Retinal pigment epithelial cell (primary cell): ENCODE measurements around the gene CEBPA.

Experiments used
- DNase-seq: peaks from one replicate; pipeline ENCODE4 v3.0.0-alpha.2; 2010; ENCODE audit warnings: low read depth
- H3K4me3 ChIP-seq: 2 replicates; pipeline ENCODE4 v1.5.1; 2011; ENCODE audit warnings: mild to moderate bottlenecking, low read length, control low read depth, moderate library complexity
- TF ChIP-seq, protein P1 (sequence below): conservative IDR thresholded peaks from 2 replicates; pipeline ENCODE4 v1.5.1; 2011; ENCODE audit warnings: low read depth, low read length, control low read depth, inconsistent platforms

The CEBPA gene

GRCh38 chr19:33280351-33280921 lies 21.9 kb downstream of the CEBPA start:
- TF ChIP-seq, protein P1, sequence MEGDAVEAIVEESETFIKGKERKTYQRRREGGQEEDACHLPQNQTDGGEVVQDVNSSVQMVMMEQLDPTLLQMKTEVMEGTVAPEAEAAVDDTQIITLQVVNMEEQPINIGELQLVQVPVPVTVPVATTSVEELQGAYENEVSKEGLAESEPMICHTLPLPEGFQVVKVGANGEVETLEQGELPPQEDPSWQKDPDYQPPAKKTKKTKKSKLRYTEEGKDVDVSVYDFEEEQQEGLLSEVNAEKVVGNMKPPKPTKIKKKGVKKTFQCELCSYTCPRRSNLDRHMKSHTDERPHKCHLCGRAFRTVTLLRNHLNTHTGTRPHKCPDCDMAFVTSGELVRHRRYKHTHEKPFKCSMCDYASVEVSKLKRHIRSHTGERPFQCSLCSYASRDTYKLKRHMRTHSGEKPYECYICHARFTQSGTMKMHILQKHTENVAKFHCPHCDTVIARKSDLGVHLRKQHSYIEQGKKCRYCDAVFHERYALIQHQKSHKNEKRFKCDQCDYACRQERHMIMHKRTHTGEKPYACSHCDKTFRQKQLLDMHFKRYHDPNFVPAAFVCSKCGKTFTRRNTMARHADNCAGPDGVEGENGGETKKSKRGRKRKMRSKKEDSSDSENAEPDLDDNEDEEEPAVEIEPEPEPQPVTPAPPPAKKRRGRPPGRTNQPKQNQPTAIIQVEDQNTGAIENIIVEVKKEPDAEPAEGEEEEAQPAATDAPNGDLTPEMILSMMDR, result no peak
- no peak for DNase-seq

DNA sequence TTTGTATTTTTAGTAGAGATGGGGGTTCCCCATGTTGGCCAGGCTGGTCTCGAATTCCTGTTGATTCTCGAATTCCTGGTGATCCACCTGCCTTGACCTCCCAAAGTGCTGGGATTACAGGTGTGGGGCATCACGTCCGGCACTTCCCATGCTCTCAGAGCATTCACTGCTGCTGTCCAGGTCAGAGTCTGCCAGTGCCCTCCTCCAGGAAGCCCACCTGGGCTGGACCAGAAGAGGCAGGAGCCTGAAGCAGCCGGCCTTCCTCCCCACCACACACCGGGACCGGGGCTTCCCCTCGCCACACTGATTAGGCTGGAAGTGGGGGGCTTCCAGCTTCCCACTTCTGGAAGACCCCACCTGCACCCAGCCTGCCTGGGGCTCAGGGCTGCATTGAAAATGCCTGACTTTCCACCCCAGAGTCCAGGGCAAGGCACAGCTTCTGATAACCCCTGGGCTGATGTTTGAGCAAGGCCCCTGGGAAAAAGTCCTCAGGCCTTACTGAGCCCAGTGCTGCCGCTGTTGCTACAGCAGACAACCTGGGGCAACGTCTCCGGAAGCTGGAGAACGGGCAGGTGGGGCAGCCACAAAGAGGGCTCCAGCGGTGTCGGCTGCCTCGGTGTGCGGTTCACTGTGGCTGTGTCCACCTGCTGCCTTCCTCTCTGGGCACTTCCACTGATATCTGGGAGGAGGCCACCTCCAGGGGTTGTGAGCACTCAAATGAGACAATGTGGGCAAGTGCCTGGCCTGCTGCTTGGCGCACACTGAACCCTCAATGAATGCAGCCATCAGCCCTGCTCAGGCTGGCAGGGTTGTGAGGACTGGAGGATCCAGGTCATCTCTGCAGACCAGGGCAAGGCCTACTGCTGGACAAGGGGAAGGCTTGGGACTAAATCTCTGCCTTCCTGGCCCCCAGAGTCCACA lies 22.6 kb downstream of the CEBPA start:
- H3K4me3 ChIP-seq, result no peak overlapping the region
- TF ChIP-seq, protein P1, result no peak
- DNase-seq, result no peak

More at GRCh38 chr19:33280351-33280921, 21.9 kb downstream of the CEBPA start:
- no peak overlapping the region for H3K4me3 ChIP-seq

DNA sequence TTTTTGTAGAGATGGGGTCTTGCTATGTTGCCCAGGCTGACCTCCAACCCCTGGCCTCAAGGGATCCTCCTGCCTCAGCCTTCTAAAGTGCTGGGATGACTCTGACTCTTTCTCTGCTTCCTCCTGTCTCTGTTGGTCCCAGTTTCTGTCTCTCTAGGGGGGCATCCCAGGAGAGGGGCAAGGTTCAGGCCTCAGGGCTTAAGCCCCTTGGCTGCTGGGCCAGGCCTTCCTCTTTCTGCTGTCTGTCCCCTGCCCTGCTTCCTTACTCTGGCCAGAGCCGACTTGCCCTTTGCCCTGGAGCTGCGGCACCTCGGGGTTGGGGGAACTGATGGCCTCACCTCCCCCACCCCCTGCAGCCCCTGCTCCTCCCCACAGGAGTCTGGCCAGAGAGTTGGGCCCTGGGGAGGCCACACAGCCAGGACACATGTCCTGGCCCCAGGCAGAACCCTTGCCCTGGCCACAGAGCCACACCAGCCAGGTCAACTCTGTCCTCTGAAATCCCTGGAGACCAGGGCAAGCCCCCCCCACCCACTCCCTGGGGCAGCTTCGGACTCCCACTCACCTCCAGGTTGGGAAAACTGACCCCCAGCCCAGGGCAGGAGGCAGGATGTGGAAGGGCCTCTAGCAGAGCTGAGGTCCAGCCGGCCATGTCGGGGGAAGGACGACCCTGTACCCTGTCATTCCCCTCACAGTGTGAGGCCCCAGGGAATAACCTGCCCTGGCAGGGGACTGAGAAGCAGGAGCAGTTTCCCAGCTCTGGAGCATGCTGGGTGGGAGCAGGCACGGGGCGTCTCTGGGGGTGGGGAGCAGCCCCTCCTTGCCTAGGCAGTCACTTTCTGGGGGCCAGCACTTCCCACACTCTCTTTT lies 23.7 kb downstream of the CEBPA start:
- no peak for DNase-seq
- H3K4me3 ChIP-seq, result no peak overlapping the region
- TF ChIP-seq, protein P1, result no peak

GRCh38 chr19:33278023-33278402 lies 24.3 kb downstream of the CEBPA start:
- DNase-seq, result no peak
- TF ChIP-seq, protein P1, result no peak
- no peak overlapping the region for H3K4me3 ChIP-seq

DNA sequence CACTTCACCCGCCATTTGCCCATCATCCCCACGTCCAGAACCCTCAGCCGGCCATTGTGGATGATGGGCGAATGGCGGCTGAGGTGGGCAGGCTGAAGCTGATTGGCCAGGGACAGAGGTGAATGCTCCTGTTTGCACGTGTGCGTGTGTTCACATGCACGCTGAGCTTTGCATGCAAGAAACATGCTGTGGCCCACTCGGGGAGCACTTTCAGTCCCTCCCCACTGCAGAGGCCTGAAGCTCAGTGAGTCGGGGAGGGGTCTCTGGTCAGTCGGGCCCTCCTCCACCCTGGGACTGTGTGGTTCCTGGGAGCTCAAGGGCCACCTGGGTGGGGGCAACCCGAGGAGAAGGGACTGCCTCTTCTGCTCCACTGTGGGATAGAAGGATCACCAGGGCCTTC lies 24.9 kb downstream of the CEBPA start:
- no peak overlapping the region for H3K4me3 ChIP-seq
- TF ChIP-seq, protein P1, result no peak
- no peak for DNase-seq

DNA sequence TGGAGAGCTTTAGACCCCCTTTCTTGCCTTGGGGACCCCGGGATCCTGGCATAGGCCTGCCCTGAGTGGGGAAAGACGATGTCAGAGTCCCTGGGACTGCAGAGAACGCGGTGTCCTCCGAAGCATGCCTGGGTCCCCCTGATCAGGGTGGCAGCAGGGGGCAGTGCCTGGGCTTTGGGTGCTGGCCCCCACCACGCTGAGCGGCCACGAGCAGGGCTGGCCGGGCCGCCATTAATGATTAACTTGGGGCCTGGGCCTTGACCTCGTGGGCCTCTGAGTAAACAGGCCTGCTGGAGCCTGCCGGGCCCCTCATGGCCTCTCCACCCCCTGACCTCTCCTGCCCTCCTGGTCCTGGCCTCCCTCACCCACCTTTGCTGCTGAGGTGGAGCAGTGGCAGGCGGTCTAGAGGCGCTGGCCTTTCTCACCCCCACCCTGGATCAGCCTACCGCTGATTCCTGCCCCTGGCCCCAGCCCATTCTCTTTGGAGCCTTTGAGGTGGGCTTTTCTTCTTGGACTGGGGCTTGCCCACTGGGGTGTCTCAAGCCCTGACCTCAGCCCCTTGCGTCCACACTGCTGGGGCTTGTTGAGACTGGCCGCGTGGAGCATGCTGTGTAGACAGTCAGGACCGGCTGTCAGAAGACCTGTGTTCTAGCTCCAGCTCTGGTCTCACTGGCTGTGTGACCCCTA lies 26.3 kb downstream of the CEBPA start:
- DNase-seq, result no peak

More for the DNA sequence above, 26.3 kb downstream of the CEBPA start:
- TF ChIP-seq, protein P1, result no peak
- no peak overlapping the region for H3K4me3 ChIP-seq
